Right kidney (tissue), 1 donor: Measurements from ENCODE around the gene USP46.

Experiments used
- DNase-seq: peaks from one replicate; pipeline ENCODE4 v3.0.0-alpha.2; 2016

The USP46 gene

GRCh38 chr4:52621567-52621966, 37.5 kb downstream of the USP46 start:
- DNase-seq = no peak

GRCh38 chr4:52619591-52619931, 39.5 kb downstream of the USP46 start:
- DNase-seq = no peak

GRCh38 chr4:52618795-52619590, 40.1 kb downstream of the USP46 start:
- no peak for DNase-seq

DNA sequence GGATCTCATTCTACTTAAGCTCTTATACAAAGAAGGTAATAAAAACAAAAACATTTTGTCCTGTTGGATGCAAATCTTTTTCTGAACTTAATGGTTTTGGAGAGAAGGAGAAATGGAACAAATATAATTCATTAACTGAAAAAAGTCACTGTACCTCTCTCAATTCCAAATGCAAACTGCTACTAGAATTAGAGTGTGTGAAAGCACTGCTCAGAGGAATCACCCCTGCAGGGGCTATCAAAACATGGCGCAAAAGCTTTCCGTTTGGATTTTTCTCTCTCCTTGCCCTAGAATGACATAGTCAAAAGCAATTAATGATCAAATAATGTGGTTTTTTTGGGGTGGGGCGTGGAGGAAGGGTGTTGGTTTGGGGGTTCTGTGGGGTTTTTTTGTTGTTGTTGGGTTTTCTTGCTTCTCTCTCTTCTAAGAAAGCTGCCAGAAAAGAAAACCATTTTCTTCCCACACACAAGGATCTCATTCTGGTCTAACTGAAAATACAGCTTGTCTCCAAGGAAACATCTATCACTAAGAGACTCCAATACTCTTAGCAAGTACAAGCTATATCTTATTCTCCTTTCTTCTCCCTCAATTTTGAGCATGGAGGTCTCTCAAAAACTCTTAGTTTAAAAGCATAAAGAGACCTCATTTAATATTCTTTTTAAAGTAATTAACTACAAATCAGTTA, 41.6 kb downstream of the USP46 start:
- DNase-seq = no peak

DNA sequence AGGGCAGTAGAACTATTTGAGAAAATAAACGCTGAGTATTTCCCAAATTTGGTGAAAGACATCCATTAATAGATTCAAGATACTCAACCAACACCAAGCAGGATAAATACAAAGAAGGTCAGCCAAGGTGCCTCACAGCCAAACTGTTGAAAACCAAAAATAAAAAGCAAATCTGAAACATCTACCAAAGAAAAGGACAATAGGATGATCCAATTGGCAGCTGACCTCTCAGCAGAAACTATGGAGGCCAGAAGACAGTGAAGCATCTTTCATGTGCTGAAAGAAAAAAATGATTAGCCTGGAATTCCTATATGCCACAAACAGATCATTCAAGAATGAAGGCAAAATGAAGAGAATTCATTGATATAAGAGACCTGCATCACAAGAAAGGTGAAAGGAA, 44.9 kb downstream of the USP46 start:
- no peak for DNase-seq

DNA sequence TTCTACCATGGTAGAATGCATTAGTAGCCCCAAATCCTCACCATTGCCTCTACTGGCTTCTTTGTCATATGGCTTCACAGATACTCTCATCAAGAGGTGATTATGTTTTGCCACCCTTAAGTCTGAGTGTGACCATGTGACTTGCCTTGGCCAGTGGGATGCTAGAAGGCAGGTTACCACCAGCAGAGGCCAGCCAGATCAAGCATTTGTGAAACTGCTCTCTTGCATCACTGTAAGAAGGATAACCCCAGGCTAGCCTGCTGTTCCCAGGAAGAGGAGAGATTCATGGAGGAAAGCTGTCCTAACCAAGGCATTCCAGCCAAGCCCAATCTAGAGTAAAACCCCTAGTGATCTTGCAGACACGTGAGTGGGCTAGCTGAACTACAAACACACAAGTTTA, 46.8 kb downstream of the USP46 start:
- no peak for DNase-seq

GRCh38 chr4:52611030-52611555, 48.0 kb downstream of the USP46 start:
- no peak for DNase-seq

- DNase-seq = no peak
These were observed 52.4 kb downstream of the USP46 start for GRCh38 chr4:52606726-52607125.

GRCh38 chr4:52606040-52606439, 53.1 kb downstream of the USP46 start:
- no peak for DNase-seq

DNA sequence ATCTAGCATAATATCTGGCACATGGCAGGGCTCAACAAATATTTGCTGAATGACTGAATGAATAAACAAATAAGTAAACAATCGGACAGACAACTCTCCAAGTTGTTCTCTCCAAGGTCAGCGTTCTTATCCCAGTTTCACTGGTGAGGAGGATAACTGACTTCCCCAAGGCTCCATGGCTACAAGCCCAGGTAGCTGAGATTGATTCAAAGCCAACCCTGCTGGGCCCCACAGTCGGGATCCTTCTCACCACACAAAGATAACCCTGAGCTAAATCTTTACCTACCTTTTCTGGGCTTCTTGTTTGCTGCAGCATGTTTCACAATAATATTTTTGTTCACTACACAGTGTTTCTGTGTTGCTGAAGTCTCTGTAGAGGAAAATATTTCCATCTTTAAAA, 54.9 kb downstream of the USP46 start:
- no peak for DNase-seq

GRCh38 chr4:52600275-52600674, 58.8 kb downstream of the USP46 start:
- DNase-seq = no peak

GRCh38 chr4:52595001-52595400, 64.1 kb downstream of the USP46 start:
- DNase-seq = no peak

- no peak for DNase-seq
These were observed 66.8 kb downstream of the USP46 start for GRCh38 chr4:52592287-52592686.

- DNase-seq = no peak
These were observed 70.1 kb downstream of the USP46 start for GRCh38 chr4:52588771-52589591.

GRCh38 chr4:52588097-52588496, 71.0 kb downstream of the USP46 start:
- DNase-seq = no peak

GRCh38 chr4:52586069-52586468, 73.0 kb downstream of the USP46 start:
- DNase-seq = no peak

- DNase-seq = no peak
These were observed 73.7 kb downstream of the USP46 start for GRCh38 chr4:52585379-52585778.

DNA sequence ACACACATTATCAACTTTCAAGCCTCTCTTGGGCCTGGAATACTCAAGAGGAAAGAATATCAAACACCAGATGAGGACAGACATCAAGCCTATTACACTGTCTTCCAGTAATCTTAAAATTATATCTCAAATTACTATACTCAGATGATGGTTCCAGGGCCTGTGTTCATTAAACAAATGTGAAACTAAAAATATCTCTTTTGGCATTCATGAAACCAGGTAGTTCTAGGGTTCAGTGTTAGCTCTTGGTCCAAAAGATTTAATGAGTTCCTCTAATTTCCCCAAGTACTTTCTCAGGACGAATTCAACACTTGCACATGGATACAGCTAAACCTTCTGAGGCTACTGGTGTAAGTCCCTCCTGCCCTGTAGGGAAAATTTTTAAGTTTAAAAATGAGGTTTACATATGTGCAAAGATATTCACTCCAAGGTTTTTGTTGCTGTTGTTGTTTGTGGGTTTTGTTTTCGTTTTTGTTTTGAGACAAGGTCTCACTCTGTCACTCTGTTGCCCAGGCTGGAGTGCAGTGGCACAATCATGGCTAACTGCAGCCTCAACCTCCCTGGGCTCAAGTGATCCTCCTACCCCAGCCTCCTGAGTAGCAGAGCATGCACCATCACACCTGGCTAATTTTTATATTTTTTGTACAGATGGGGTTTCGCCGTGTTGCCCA, 79.4 kb downstream of the USP46 start:
- DNase-seq = no peak

- DNase-seq = no peak
These were observed 80.2 kb downstream of the USP46 start for GRCh38 chr4:52578951-52579350.

GRCh38 chr4:52577624-52577962, 81.5 kb downstream of the USP46 start:
- no peak for DNase-seq

DNA sequence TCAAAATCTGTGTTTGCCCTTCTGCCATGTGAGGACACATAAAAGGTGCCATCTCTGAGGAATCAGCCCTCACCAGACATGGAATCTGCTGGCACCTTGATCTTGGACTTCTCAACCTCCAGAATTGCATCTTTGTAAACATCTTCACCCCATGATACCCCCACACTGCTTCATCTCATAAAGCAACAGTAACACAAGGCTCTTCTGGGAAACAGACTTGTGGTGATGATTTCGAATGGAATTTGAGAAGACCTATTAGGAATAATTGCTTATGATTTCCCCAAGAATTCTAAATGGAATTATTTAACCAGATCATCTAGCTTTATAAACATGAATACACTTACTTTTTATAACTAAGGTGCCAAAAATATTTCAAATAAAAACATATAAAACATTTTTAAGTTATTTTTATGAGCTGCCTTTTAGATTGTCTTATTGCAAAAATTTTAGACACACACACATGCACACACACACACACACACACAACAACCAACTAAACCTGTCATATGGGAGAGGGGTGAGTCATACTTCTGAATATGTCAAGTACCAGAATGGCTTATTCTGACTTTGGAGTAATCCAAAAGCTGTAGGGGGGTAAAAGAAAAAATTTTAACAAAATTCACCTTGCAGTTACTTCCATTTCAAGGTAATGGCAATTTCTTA, 82.0 kb downstream of the USP46 start:
- DNase-seq = no peak

DNA sequence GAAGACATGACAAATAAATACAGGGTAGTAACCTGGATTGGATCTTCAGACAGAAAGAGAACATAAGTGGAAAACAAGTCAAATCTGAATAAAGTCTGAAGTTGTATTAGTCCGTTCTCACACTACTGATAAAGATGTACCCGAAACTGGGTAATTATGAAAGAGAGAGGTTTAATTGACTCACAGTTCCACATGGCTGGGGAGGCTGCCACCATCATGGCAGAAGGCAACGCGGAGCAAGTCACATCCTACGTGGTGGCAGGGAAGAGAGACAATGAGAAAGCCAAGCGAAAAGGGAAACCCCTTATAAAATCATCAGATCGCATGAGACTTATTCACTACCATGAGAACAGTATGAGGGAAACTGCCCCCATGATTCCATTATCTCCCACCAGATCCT, 82.8 kb downstream of the USP46 start:
- no peak for DNase-seq
